Activated CD4-positive, CD25-positive, alpha-beta regulatory T cell treated with anti-CD3 and anti-CD28 coated beads, Interleukin-2, amount 50 U/mL, for 24 hours (primary cell): Measurements from ENCODE around the gene RSPO3.
"Not testable (repeated sequence)": the region's sequence is repeated elsewhere in the genome, so short reads cannot be mapped to it uniquely, and the experiment has no call there.

Source experiments
- ATAC-seq, 2 donors: fragments of 150-1000 bp; cut with Tn5 transposase; one replicate each; pipeline ENCODE4 v1.10.0; 2021; ENCODE audit warnings: mild to moderate bottlenecking in 1 of 2, moderate library complexity in 1 of 2

RSPO3 gene

DNA sequence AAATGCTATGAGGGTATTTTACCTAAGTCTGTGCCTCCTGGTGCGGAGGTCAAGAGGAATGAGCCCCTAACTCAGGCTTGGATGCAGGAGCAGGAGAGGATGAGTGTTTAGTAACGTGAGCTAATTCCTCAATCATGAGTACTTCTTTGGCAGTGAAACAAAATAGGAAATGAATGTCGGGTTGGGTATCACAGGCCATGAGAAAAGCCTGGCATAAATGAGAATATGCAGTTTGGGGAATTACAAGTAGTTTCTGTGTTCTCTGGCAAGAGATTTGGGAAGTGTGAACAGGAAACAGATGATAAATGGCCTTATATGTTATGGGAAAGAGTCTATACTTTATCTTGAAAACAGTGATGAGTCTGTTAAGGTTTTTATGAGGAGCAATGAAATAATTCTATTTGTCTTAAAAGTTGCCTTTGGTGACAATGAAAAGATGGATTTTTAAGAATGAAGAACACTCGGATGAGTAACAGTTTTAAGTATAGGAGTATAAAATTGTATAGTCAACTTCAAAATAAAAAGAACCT lies 89.2 kb downstream of the RSPO3 start:
- ATAC-seq = no peak

GRCh38 chr6:127210725-127211124 lies 92.3 kb downstream of the RSPO3 start:
- ATAC-seq = no peak

- ATAC-seq = no peak
Measured at GRCh38 chr6:127212376-127212775, 93.9 kb downstream of the RSPO3 start.

DNA sequence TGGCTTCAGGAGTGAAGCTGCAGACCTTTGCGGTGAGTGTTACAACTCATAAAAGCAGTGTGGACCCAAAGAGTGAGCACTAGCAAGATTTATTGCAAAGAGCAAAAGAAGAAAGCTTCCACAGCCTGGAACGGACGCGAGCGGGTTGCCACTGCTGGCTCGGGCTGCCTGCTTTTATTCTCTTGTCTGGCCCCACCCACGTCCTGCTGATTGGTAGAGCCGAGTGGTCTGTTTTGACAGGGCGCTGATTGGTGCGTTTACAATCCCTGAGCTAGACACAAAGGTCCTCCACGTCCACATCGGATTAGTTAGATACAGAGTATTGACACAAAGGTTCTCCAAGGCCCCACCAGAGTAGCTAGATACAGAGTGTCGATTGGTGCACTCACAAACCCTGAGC lies 95.6 kb downstream of the RSPO3 start:
- ATAC-seq = not testable (repeated sequence)

GRCh38 chr6:127214531-127214930 lies 96.1 kb downstream of the RSPO3 start:
- ATAC-seq = not testable (repeated sequence)

- ATAC-seq = no peak
Measured at GRCh38 chr6:127215931-127216330, 97.5 kb downstream of the RSPO3 start.

GRCh38 chr6:127216810-127217789 lies 98.6 kb downstream of the RSPO3 start:
- no peak for ATAC-seq

DNA sequence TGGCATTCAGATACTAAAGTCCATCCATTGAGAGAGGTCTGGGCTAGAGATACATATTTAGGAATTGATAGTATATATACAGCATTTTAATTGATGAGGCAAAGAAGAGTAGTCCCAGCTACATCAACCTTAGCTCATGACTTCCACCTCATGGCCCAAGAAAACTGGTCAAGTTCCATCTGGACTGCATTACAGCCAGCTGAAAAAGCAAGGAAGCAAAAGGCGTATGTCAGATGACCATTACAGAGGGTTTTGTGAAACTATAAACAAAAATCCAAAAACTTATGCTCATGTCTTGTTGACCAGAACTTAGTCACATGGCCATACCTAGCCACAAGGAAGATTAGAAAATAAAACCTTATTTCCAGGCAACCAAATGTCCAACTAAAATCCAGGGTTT lies 101.4 kb downstream of the RSPO3 start:
- no peak for ATAC-seq

DNA sequence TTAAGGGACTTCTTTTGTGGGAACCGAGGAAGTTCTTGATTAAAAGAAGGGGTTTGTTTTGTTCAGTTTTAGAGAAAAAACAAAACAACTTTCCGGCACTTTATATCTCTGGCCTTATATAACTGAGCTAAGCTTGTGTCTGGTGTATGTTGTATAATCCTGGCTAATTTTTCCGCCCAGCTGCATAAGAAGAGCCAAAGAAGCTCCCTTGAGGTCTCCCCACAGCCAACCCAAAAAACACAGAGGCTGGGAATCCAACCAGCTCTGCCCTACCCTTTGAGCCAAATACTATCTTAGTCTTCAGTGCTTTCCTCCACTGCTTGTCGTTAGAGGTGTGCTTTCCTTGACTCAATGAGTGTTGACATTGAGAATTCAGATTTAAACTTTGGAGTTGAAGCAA lies 102.7 kb downstream of the RSPO3 start:
- ATAC-seq = no peak

GRCh38 chr6:127222418-127222817 lies 103.9 kb downstream of the RSPO3 start:
- ATAC-seq = no peak

GRCh38 chr6:127225497-127225896 lies 107.0 kb downstream of the RSPO3 start:
- no peak for ATAC-seq

- ATAC-seq = not testable (repeated sequence)
Measured at GRCh38 chr6:127233819-127234218, 115.3 kb downstream of the RSPO3 start.

DNA sequence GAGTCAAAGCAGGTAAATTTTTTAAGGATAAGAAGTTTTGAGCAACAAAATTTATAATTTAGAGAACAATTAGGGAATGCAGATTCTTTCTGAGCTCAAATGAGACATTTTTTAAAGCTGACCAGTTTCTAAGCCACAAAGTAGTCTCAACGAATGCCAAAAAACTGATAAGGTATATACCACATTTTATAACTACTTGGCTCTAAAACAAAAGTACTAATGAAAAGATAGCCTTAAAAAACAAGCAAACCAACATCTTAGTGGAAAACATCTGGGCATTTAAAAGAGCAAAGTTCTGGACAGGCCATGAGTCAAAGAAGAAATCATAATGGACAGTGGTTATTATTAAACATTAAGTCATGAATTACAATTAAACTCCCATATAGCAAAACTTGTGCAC lies 125.0 kb downstream of the RSPO3 start:
- no peak for ATAC-seq
